HG02973 (cell line): ENCODE data around the gene KHDRBS2.

Experiments used
- ATAC-seq: cut with Tn5 transposase; IDR thresholded peaks from one replicate; pipeline ENCODE4 v1.9.1; 2021; ENCODE audit warnings: moderate library complexity; ENCODE audit not compliant: unreplicated experiment

KHDRBS2 gene

GRCh38 chr6:61649845-61650244, 636.2 kb downstream of the KHDRBS2 start:
- no peak for ATAC-seq

- no peak for ATAC-seq
Observed at GRCh38 chr6:61640463-61640862, 645.6 kb downstream of the KHDRBS2 start.
